Upper lobe of left lung (tissue), 6 donors: Measurements from ENCODE around the gene GALNT2. TPM values are rescaled to one million over a fixed set of nuclear protein-coding genes. Genes with fewer than 3 reads are reported as not detected.

Source experiments
- ATAC-seq, 2 donors: fragments of 200-7000 bp; cut with Tn5 transposase; one replicate each; pipeline ENCODE4 v1.9.1; 2022; ENCODE audit warnings: mild to moderate bottlenecking in 2 of 2, moderate library complexity in 2 of 2; ENCODE audit not compliant: low FRiP score in 2 of 2
- DNase-seq, 2 donors: peaks; one replicate each; pipeline ENCODE4 v3.0.0-alpha.2; 2019 to 2020
- H3K27ac ChIP-seq, 4 donors: fragments of 200-600 bp; sonication (generic); one replicate each; pipeline ENCODE4 v1.5.1; 2016 to 2019
- H3K27me3 ChIP-seq, 4 donors: fragments of 200-600 bp; sonication (generic); one replicate each; pipeline ENCODE4 v1.5.1; 2017 to 2019
- H3K36me3 ChIP-seq, 4 donors: fragments of 200-600 bp; sonication (generic); one replicate each; pipeline ENCODE4 v1.5.1; 2016 to 2019
- H3K4me1 ChIP-seq, 4 donors: fragments of 200-600 bp; sonication (generic); one replicate each; pipeline ENCODE4 v1.5.1; 2018 to 2019
- H3K4me3 ChIP-seq, 4 donors: fragments of 200-600 bp; sonication (generic); one replicate each; pipeline ENCODE4 v1.5.1; 2017 to 2019; ENCODE audit warnings: mild to moderate bottlenecking in 2 of 4, moderate library complexity in 1 of 4
- H3K9me3 ChIP-seq, 4 donors: fragments of 200-600 bp; sonication (generic); one replicate each; pipeline ENCODE4 v1.5.1; 2018 to 2019
- CTCF ChIP-seq, 6 experiments: fragments of 450-650 bp in 4 of 6; fragments of 200-600 bp in 2 of 6; sonication (generic) in 2 of 6; IDR thresholded peaks; one replicate each; pipeline ENCODE4 v1.5.1; 2016 to 2019; ENCODE audit warnings: antibody characterized with exemption in 6 of 6
- EP300 ChIP-seq, 4 donors: sonication (generic); formaldehyde crosslinking; IDR thresholded peaks; one replicate each; pipeline ENCODE4 v1.5.1; 2017; ENCODE audit warnings: antibody characterized with exemption in 4 of 4, control low read depth in 2 of 4
- POLR2A ChIP-seq, 4 donors: fragments of 450-650 bp; IDR thresholded peaks; one replicate each; pipeline ENCODE4 v1.5.1; 2016 to 2017; ENCODE audit warnings: antibody characterized with exemption in 4 of 4, mild to moderate bottlenecking in 2 of 4
- POLR2AphosphoS5 ChIP-seq, 2 donors: sonication (generic); formaldehyde crosslinking; IDR thresholded peaks; one replicate each; pipeline ENCODE4 v1.5.1; 2017; ENCODE audit warnings: antibody characterized with exemption in 2 of 2
- WGBS, 2 donors: methylation state at CpG; one replicate each; pipeline ENCODE4 v1.1.5; 2017 to 2018; 5-methylcytosine and 5-hydroxymethylcytosine counted together
- total RNA-seq, 6 donors: library from RNA; depleted of rRNA in 4 of 6; stranded (reverse); fragments of >200 nt in 4 of 6; gene quantifications; one replicate each; pipeline versions ENCODE4 v1.1.0 to v1.2.1, GENCODE V29; 2016 to 2021
- donor health status: DM: no; HTN: no; CAD: no; lungs with moderate emphysema.
- donor health status: DM: no; HTN: yes; CAD: no; lungs with severe emphysema.

The GALNT2 gene
- total RNA-seq, 6 donors from 2014 or later: 51.3 to 62.3 (median 56.2) TPM

GRCh38 chr1:230077011-230077410 is 10.0 kb downstream of the GALNT2 start:
- Histone ChIP-seq H3K9me3 (no peaks in the 10 kb centered on the region), H3K4me1 (peaks cover 0 to 9% (median 3%) of the 10 kb centered on the region in 4 donors), H3K4me3 (no peak overlapping the region), H3K36me3 (peaks cover 0 to 4% (median 2%) of the 10 kb centered on the region in 4 donors), H3K27ac (no peak overlapping the region), H3K27me3 (no peaks in the 10 kb centered on the region)
- ATAC-seq (no peak), DNase-seq (no peak)
- TF ChIP-seq POLR2AphosphoS5 (IDR thresholded peaks at IDR 0.05) (no peak), CTCF (IDR thresholded peaks at IDR 0.05) (no peak), POLR2A (IDR thresholded peaks at IDR 0.05) (no peak), EP300 (IDR thresholded peaks at IDR 0.05) (no peak)
- 86 to 93% methylated on average over 3 of the region's 3 CpGs for WGBS, 2 donors

- Histone ChIP-seq H3K9me3 (no peaks in the 10 kb centered on the region), H3K27me3 (no peaks in the 10 kb centered on the region), H3K36me3 (peaks cover 0 to 4% (median 2%) of the 10 kb centered on the region in 4 donors), H3K4me3 (no peak overlapping the region), H3K4me1 (peaks cover 0 to 9% (median 3%) of the 10 kb centered on the region in 4 donors), H3K27ac (no peak overlapping the region)
- 92 to 95% methylated on average over 12 of the region's 12 CpGs for WGBS, 2 donors
- DNase-seq (no peak), ATAC-seq (no peak)
- TF ChIP-seq EP300 (IDR thresholded peaks at IDR 0.05) (no peak), POLR2AphosphoS5 (IDR thresholded peaks at IDR 0.05) (no peak), CTCF (IDR thresholded peaks at IDR 0.05) (no peak), POLR2A (IDR thresholded peaks at IDR 0.05) (no peak)
These were observed 10.6 kb downstream of the GALNT2 start for GRCh38 chr1:230077436-230078213.

GRCh38 chr1:230079199-230080024 is 12.4 kb downstream of the GALNT2 start:
- H3K9me3 ChIP-seq: peaks cover 0 to 4% (median 0%) of the 10 kb centered on the region in 4 donors
- peaks cover 7 to 11% (median 9%) of the 10 kb centered on the region in 4 donors for H3K4me1 ChIP-seq
- WGBS, 2 donors: 93 to 97% methylated on average over 9 to 10 of the region's 10 CpGs
- TF ChIP-seq POLR2AphosphoS5 (IDR thresholded peaks at IDR 0.05) (no peak), CTCF (IDR thresholded peaks at IDR 0.05) (no peak), EP300 (IDR thresholded peaks at IDR 0.05) (no peak), POLR2A (IDR thresholded peaks at IDR 0.05) (no peak)
- DNase-seq (no peak), ATAC-seq (no peak)
- H3K27ac ChIP-seq: no peak overlapping the region
- H3K4me3 ChIP-seq: no peak overlapping the region
- H3K36me3 ChIP-seq: peaks cover 0 to 4% (median 2%) of the 10 kb centered on the region in 4 donors
- no peaks in the 10 kb centered on the region for H3K27me3 ChIP-seq

GRCh38 chr1:230080822-230081221 is 13.8 kb downstream of the GALNT2 start:
- peaks cover 0 to 4% (median 2%) of the 10 kb centered on the region in 4 donors for H3K36me3 ChIP-seq
- no peak overlapping the region for H3K27ac ChIP-seq
- H3K4me1 ChIP-seq: peaks cover 13 to 21% (median 14%) of the 10 kb centered on the region in 4 donors
- H3K9me3 ChIP-seq: peaks cover 0 to 4% (median 0%) of the 10 kb centered on the region in 4 donors
- no peak for TF ChIP-seq POLR2A (IDR thresholded peaks at IDR 0.05)
- no peak for TF ChIP-seq POLR2AphosphoS5 (IDR thresholded peaks at IDR 0.05)
- TF ChIP-seq CTCF (IDR thresholded peaks at IDR 0.05): no peak
- no peaks in the 10 kb centered on the region for H3K27me3 ChIP-seq
- H3K4me3 ChIP-seq: no peak overlapping the region
- 81 to 92% methylated on average over 4 to 8 of the region's 8 CpGs for WGBS, 2 donors
- ATAC-seq (no peak), DNase-seq (no peak)
